SW 1271 (cell line): Measurements from ENCODE around the gene CCL19.

ENCODE experiments used
- DNase-seq, 2 experiments: peaks; one replicate each; lab custom pipeline; 2025; lab: John Stamatoyannopoulos, UW

CCL19 gene

DNA sequence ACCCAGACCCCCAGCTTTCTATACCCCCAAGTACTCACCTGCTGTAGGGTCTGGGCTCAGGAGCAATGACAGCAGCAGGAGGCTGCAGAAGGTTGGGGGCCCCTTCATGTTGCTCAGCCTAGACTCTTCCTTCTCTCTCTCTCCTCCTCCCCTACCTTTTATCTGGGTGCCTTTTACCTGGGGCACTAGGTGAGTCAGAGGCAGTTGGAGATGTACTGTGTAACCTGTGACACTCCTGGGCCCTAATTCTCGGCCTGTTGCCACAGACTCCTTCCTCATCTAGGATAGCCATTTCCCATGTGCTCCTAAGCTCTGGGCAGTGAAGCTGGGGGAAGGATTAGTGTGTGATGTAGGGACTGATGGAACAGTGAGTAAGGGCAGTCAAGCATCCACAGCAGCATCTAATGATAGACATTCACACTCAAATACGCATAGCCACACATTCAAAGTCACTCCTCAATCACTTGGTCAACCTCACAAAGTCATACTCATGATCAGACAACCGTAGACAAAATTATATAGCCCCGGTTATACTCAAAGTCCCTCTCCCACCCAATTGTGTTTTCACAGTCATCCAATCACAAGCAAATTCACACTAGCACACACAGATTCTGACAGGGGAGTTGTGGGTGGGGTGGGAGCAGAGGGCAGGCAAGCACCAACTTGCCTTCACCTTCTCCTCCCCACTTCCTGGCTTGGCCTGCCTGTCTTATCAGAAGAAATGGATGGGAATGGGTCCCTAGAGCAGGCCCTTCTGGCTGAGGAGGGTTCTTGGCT is 28.4 kb downstream of the CCL19 start, which contains the start of gene CCL27:
CCL27 (minus strand) TSS at position 132 of the 777 bp plus-strand sequence; CDS start at position 108, 24 bp downstream.
- DNase-seq: no peak

DNA sequence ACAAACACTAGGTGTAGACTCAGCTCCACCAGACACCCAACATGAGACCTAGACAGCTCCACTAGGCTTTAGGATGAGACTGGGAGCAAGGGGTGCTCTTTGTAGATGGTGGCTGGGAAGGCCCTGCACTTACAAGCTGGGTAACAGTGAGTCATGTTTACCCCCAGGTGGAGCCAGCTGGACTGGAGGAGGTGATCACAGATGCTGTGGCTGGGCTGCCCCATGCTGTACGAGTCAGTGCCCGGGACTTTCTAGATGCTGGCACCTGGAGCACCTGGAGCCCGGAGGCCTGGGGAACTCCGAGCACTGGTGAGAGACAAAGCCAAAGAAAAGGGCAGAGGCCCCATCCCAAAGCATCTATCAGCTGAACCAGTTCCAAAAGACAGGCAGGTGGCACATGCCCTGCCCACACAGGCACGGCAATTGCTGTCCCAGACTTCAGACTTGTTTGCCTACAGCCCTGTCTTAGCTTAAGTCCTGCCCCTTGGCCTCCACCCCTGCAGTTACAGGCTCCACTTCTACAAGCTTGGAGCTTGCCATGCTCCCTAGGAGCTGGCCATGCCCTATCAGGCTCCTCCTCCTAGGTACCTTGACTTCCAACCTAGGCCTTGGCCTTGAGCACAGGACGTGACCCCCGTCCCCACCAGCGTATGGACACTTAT is 31.4 kb downstream of the CCL19 start:
- no peak for DNase-seq

DNA sequence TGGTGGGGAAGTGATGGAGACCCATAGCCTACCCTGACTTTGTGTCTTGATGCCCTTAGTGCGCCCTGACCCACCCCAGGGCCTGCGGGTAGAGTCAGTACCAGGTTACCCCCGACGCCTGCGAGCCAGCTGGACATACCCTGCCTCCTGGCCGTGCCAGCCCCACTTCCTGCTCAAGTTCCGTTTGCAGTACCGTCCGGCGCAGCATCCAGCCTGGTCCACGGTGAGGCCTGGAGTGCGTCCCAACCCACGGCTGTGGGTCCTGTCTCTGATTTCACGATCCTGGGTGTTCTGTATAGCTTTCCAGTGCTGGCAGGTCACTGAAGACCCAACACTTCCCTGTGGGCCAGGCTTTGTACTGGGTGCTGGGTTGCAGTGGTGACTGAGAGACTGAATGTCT is 32.6 kb downstream of the CCL19 start:
- DNase-seq: no peak

DNA sequence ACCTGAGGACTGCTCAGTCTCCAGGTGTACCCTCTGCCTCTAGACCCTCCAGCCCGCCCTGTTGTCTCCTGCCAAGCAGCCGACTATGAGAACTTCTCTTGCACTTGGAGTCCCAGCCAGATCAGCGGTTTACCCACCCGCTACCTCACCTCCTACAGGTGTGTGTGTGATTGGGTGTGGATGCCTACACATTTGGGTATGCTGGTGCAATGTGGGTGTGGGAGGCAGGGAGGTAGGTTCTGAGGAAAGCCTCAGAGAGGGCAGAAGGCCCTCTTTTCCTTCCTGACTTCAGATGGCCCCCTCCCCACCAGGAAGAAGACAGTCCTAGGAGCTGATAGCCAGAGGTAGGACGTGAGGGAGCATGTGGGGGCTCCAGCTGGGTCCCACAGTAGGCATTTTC is 34.1 kb downstream of the CCL19 start:
- no peak for DNase-seq

DNA sequence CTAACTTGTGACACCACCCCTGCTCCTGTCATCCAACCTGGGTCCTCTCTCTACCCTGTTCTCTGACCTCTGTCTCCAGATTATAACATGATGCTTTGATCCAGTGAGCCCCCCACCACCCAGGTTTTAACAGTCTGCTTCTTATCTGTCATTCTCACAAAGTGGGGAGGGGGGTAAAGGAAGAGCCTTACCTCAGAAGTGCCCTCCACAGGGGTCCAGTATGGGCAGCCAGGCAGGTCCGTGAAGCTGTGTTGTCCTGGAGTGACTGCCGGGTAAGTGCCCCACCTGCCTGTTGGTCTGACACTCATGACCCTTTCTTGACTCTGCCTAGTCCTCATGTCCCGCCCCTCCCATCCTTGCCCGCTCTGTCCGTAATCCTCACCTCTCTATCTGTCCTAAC is 35.7 kb downstream of the CCL19 start:
- DNase-seq: no peak

DNA sequence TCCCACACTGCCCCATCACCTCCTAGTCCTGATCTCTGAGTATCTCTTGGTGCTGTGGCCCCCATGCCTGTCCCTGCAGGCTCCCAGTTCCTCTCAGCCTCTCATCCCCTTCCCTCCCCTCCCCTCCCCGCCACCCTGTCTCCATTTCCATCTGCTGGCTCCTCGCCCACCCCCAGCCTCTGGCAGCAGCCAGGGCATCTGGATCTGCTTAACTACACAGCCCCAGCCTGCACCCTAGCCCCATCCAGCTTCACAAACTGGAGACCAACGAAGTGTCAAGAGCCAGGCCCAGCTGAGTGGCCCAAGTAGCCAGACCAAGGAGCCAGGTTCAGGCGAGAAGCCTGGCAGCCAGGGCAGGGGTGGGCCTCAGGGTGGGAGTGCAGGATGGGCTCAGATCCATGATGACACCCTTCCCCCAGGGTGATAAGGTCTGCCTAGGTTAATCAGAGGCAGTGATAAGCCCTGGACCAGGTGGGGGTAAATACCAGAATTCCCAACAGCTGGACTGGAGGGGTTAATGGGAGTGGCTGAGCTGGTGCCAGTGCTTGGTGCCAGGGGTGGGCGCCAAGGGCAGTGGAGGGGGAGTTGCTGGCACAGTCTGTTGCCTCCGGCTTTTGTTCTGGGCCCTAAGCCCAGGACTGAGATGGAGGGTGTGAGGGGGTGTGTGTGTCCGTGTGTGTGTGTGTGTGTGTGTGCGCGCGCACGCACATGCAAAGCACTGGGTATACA is 36.6 kb downstream of the CCL19 start:
- DNase-seq: no peak

DNA sequence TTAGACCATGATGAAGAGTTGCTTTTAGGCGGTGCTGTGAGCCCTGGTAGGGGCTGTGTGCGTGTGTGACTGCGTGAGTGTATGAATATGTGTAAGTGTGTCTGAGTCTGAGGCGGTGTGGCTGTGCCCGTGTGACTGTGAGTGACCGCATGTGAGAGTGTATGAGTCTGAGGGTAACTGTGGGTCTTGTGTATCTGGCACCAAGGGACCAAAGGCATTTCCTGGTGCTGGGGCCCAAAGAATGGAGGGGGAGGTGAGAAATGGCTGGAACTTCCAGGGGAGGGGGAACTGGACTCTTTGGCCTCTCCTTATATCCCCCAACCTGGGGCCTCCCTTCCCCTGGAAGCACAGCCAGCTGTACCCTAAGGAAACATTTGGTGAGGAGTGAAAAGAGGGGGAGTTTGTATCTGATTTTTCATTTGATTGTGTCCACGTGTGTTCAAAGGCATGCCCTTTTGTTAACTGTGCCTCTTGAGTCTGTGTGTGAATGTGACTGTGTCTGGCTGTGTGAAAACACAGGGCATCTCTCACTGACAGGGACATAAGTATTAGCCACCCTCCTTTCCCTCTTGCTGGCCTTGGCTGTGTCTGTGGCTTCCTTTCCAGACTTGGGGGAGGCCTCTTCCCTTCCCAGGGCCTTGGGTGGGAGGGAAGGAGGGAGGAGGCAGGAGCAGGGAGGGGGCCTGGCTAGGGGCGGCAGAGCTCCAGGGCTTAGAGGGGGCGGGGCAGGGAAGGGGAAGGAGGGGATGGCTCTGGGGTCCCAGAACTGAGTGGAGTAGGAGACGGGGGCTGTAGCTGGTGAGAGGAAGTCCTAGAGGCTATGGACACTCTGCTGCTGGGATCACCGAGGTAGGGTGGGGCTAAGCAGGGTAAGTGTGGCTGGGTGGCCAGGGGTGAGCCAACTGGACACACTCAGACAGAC is 37.7 kb downstream of the CCL19 start:
- no peak for DNase-seq

DNA sequence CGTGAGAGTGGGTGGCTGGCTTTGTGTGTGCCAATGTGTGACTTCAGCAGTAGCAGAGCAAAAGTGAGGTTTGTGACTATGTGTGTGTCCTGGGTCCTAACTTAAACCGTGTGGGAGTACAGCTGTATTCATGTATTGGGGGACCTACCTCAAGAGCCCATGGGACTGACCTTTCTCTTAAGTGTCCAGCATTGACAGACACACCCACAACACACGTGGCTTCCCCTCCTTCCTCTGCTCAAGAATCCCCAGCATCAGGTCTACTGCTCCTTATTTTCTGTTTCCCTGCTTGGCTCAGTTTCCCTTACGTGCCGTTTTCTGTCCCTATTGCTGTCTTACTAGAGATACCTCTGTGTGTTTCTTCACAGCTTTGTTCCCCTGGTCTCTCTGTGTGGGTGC is 38.5 kb downstream of the CCL19 start:
- DNase-seq: no peak

DNA sequence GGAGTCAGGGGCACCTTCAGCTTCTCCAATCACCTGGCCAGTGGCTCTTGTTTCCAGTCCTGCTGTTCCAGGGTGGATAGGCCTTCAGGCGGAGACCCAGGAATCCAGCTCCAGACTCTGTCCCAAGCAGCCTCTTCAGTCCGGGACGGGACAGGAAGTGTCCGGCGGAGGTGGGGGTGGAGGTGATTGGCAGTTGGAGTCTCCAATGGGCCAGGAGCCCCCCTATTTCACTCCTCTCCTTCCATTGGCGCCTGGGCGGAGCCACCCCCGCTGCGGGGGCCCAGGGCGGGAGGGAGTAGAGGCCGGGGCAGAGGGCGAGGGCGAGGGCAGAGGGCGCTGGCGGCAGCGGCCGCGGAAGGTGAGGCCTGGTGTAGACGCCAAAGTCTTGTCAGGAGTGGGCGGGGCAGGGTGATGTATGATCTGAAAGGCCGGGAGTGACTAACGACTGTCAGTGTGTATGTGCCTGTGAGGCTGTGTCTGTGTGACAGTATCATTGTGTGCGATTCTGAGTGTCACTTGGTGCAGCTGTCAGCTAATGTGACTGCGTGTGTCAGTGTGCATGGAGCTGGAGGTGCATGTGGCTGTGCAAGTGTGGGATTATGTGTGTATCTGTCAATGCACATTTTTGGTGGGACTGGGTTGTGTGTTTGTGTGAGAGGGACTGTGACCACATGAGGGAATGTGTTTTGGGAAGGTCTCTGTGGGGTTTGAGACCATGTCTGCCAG is 39.0 kb downstream of the CCL19 start, which contains the start of gene IL11RA:
IL11RA (plus strand) TSS at position 310 of the 726 bp plus-strand sequence. CDS start 3,033 bp downstream, outside the sequence.
- DNase-seq: peak; percentile 76 to 78

DNA sequence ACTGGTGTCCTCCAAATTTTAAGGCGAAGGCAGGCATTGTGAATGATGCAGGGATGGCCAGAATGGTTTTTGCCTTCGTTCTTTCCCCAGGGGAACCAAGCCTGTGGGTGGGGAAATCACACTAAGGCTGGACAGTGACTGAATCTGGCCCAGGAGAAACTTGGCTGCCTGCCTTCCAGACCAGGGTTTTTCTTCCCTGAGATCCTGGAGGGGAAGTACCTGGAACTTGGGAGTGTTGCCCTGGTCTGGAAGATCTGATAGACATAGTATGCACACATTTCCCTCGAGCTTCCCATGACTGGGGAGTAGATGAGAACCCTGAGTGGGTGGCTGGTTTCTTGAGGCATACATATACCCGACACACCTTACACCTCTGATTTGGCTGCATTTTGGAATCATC is 39.8 kb downstream of the CCL19 start:
- no peak for DNase-seq

DNA sequence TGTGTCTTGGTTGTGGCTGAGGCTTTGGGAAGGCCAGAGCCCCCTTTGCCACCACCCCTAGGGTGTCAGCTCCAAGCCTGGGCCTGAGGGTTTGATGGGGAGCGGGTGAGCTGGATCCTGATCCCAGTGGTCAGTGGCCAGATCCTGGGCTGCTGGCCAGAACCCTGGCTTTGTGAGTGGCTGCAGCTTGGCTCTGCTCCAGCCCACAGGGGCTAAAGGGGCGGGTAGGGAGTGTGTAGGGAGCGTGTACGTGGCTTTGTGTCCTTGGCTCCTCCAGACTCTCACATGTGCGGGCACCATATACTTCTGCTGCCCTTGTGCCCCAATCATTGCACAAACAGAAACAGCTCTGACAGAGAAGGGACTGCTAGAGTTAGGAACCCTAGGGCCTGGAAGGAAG is 40.3 kb downstream of the CCL19 start:
- no peak for DNase-seq

DNA sequence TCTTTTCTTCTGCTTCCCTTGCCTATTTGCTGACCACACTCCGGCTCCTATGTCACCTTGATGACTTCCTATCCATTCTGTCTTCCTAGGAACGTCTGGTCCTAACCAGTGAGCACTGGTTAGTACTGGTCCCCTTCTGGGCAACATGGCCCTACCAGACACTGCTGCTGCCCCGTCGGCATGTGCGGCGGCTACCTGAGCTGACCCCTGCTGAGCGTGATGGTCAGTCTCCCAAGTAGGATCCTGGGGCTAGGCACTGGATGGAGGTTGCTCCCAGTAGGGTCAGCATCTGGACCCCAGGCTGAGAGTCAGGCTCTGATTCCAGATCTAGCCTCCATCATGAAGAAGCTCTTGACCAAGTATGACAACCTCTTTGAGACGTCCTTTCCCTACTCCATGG is 42.4 kb downstream of the CCL19 start:
- no peak for DNase-seq

DNA sequence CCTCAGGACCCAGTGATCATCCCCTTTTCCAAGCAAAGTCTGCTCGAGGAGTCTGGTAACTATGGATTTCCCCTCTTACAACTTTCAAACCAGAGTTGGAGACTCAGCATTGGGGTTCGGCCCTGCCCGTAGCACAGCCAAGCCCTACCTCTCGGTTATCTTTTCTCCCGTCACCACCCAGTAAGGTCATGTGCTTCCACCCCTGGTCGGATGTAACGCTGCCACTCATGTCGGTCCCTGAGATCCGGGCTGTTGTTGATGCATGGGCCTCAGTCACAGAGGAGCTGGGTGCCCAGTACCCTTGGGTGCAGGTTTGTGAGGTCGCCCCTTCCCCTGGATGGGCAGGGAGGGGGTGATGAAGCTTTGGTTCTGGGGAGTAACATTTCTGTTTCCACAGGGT is 43.4 kb downstream of the CCL19 start:
- no peak for DNase-seq

DNA sequence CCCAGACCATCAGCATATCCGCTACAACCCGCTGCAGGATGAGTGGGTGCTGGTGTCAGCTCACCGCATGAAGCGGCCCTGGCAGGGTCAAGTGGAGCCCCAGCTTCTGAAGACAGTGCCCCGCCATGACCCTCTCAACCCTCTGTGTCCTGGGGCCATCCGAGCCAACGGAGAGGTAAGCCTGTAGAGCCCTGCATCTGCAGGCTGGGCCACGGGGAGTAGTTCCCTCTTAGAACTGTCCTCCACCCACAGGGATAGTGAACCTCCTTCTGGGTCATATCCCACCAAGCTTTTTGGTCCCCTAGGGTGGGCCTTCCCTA is 44.0 kb downstream of the CCL19 start:
- DNase-seq: no peak

DNA sequence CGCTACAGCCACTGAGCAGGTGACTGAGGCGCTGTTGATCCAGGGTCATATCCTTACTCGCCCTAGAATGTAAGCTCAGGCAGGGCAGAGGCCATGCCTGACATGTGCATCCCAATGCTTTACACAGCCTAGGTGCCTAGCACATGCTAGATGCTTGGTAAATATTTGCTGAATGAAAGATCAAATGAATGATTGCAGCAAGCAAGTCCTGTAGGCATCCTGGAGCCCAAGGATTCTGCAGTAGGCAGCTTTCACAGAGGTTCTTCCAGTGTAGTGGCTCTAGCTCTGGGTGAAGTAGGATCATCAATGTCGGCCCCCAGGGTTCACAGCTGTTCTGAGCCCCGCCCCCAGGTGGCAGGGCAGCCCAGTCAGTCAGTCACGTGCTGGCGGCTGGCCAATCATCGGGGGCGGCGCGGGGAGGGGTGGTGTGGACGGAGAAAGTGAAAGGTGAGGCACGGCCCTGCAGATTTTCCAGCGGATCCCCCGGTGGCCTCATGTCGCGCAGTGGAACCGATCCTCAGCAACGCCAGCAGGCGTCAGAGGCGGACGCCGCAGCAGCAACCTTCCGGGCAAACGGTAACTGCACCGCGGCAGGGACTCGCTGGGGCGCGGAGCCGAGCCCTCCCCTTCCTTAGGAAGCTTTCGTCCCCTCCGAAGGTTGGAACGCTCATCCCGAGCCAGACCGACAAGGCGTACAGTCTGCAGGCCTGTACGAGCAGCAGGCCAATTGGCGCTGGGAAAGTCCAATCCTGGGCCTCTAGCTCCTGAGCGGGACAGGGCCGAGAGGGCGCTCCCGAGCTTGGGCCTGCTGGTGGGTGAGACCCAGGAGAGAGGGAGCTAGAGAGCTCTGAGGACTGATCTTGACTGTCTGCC is 44.6 kb downstream of the CCL19 start, which contains the start of gene GALT:
GALT (plus strand) TSS at position 465 of the 873 bp plus-strand sequence; CDS start at position 495, 30 bp downstream.
- peak; percentile 51 to 75 for DNase-seq

DNA sequence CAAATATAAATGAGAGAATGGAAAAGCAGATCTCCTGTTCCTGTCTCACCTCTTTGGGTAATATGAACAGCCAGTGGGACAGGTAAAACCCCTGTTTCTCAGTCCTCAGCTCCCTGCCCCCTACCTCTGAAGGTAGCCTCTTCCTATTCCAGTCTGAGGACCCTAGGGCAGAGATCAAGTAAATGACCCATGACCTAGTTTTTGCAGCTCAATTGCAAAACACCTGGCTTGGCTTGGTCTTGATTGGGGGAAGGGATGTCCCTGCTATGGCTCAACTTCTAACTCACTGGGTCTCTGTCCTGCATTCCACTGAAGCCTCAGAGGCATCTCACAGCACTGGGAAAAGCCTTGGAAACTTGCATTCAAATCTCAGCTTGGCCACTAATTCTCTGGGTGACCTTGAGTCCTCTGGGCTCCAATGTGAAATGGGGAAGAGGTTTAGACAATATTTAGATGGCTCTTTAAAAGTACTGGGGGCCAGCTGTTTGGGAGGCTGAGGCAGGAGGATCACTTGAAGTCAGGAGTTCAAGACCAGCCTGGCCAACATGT is 46.2 kb downstream of the CCL19 start:
- DNase-seq: no peak

DNA sequence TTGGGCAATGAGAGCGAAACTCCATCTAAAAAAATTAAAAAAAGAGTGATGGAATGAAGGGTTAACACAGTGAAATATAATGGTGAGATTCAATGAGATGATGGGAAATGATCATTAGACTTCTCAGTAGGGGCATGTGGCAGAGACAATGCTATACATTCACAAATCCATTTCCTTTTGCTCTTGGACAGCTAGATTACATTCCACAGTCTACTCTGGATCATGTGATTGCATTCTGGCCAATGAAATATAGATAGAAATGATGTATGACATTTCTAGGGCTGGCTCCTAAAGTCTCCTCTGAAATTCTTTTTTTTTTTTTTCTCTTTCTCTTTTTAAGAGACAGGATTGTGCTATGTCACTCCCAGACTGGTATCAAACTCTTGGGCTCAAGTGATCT is 48.4 kb downstream of the CCL19 start:
- DNase-seq: no peak
